Measurements from ENCODE around the gene PDCD1.
A peak's percentile ranks its signal among the peaks of the same experiment; 100 is the strongest.

PDCD1 gene

GRCh38 chr2:241890524-241891235, 32.0 kb upstream of the PDCD1 start:
- no peak overlapping the region for H3K27ac Mint-ChIP-seq
- DNase-seq = no peak
- H3K4me3 Mint-ChIP-seq = no peak overlapping the region
- H3K9me3 Mint-ChIP-seq = peaks cover 7% of the 10 kb centered on the region
- H3K4me1 Mint-ChIP-seq = peaks cover 19% of the 10 kb centered on the region
- H3K36me3 Mint-ChIP-seq = peaks cover 26% of the 10 kb centered on the region
- CTCF ChIA-PET = no interaction called here
- H3K27me3 Mint-ChIP-seq = no peaks in the 10 kb centered on the region

- no peak for DNase-seq
- Mint-ChIP-seq H3K27me3 (no peaks in the 10 kb centered on the region), H3K9me3 (peaks cover 6% of the 10 kb centered on the region), H3K4me3 (no peak overlapping the region), H3K36me3 (peaks cover 31% of the 10 kb centered on the region), H3K4me1 (peaks cover 24% of the 10 kb centered on the region), H3K27ac (peak overlapping the region; percentile 54)
- CTCF ChIA-PET = no interaction called here
Measured at GRCh38 chr2:241888641-241889040, 29.9 kb upstream of the PDCD1 start.

GRCh38 chr2:241887806-241888522, 29.3 kb upstream of the PDCD1 start:
- Mint-ChIP-seq H3K27ac (no peak overlapping the region), H3K4me3 (no peak overlapping the region), H3K9me3 (peaks cover 6% of the 10 kb centered on the region), H3K4me1 (peaks cover 29% of the 10 kb centered on the region), H3K36me3 (peaks cover 34% of the 10 kb centered on the region), H3K27me3 (no peaks in the 10 kb centered on the region)
- no peak for DNase-seq
- CTCF ChIA-PET = no interaction called here

- CTCF ChIA-PET = no interaction called here
- H3K36me3 Mint-ChIP-seq = peaks cover 35% of the 10 kb centered on the region
- no peak overlapping the region for H3K4me3 Mint-ChIP-seq
- H3K9me3 Mint-ChIP-seq = peaks cover 6% of the 10 kb centered on the region
- no peaks in the 10 kb centered on the region for H3K27me3 Mint-ChIP-seq
- no peak overlapping the region for H3K27ac Mint-ChIP-seq
- H3K4me1 Mint-ChIP-seq = peaks cover 39% of the 10 kb centered on the region
- no peak for DNase-seq
Measured at GRCh38 chr2:241886840-241887447, 28.2 kb upstream of the PDCD1 start.

GRCh38 chr2:241885946-241886643, 27.4 kb upstream of the PDCD1 start:
- peaks cover 35% of the 10 kb centered on the region for H3K36me3 Mint-ChIP-seq
- H3K4me3 Mint-ChIP-seq = no peak overlapping the region
- peaks cover 6% of the 10 kb centered on the region for H3K9me3 Mint-ChIP-seq
- no peak for DNase-seq
- CTCF ChIA-PET = no interaction called here
- peak overlapping the region; percentile 46 for H3K27ac Mint-ChIP-seq
- H3K4me1 Mint-ChIP-seq = peaks cover 47% of the 10 kb centered on the region
- peaks cover 5% of the 10 kb centered on the region for H3K27me3 Mint-ChIP-seq

- H3K27me3 Mint-ChIP-seq = peaks cover 5% of the 10 kb centered on the region
- H3K36me3 Mint-ChIP-seq = peaks cover 35% of the 10 kb centered on the region
- no peak overlapping the region for H3K4me3 Mint-ChIP-seq
- no peak for DNase-seq
- H3K4me1 Mint-ChIP-seq = peaks cover 52% of the 10 kb centered on the region
- H3K27ac Mint-ChIP-seq = no peak overlapping the region
- CTCF ChIA-PET = no interaction called here
- peaks cover 6% of the 10 kb centered on the region for H3K9me3 Mint-ChIP-seq
Measured at GRCh38 chr2:241885291-241885945, 26.7 kb upstream of the PDCD1 start.

GRCh38 chr2:241884951-241885290, 26.2 kb upstream of the PDCD1 start:
- Mint-ChIP-seq H3K4me1 (peaks cover 57% of the 10 kb centered on the region), H3K27ac (no peak overlapping the region), H3K27me3 (peaks cover 5% of the 10 kb centered on the region), H3K36me3 (peaks cover 32% of the 10 kb centered on the region), H3K4me3 (no peak overlapping the region), H3K9me3 (peaks cover 6% of the 10 kb centered on the region)
- no peak for DNase-seq
- CTCF ChIA-PET = no interaction called here

- peak; percentile 56 for DNase-seq
- Mint-ChIP-seq H3K9me3 (no peaks in the 10 kb centered on the region), H3K27ac (peak overlapping the region; percentile 96), H3K36me3 (peaks cover 14% of the 10 kb centered on the region), H3K27me3 (peaks cover 5% of the 10 kb centered on the region), H3K4me1 (peaks cover 51% of the 10 kb centered on the region), H3K4me3 (peak overlapping the region; percentile 86)
- CTCF ChIA-PET = no interaction called here
Measured at GRCh38 chr2:241882091-241882625, 23.5 kb upstream of the PDCD1 start.

- H3K9me3 Mint-ChIP-seq = peaks cover under 1% of the 10 kb centered on the region
- peak overlapping the region; percentile 96 for H3K27ac Mint-ChIP-seq
- CTCF ChIA-PET = interaction anchor here (2.5 kb wide), 2 partner anchors 149 to 178 kb away, joined by 14 to 15 read pairs; partner anchors contain the start of gene ING5
- H3K27me3 Mint-ChIP-seq = peaks cover 5% of the 10 kb centered on the region
- H3K4me1 Mint-ChIP-seq = peaks cover 48% of the 10 kb centered on the region
- peaks cover 9% of the 10 kb centered on the region for H3K36me3 Mint-ChIP-seq
- H3K4me3 Mint-ChIP-seq = peak overlapping the region; percentile 86
- no peak for DNase-seq
Measured at GRCh38 chr2:241880311-241881073, 21.8 kb upstream of the PDCD1 start.

- peaks cover 4% of the 10 kb centered on the region for H3K9me3 Mint-ChIP-seq
- CTCF ChIA-PET = interaction anchor here (0.8 to 2.5 kb wide), 9 partner anchors 11 to 801 kb away, joined by 3 to 15 read pairs (median 5); partner anchors contain the start of genes DTYMK, ING5 and RTP5
- peaks cover 5% of the 10 kb centered on the region for H3K27me3 Mint-ChIP-seq
- peaks cover 5% of the 10 kb centered on the region for H3K36me3 Mint-ChIP-seq
- no peak overlapping the region for H3K27ac Mint-ChIP-seq
- H3K4me3 Mint-ChIP-seq = no peak overlapping the region
- H3K4me1 Mint-ChIP-seq = peaks cover 48% of the 10 kb centered on the region
- DNase-seq = no peak
Measured at GRCh38 chr2:241879326-241879725, 20.6 kb upstream of the PDCD1 start.

- H3K4me1 Mint-ChIP-seq = peaks cover 44% of the 10 kb centered on the region
- CTCF ChIA-PET = interaction anchor here (0.7 to 2.5 kb wide), 17 partner anchors 10 to 800 kb away, joined by 3 to 15 read pairs (median 4); partner anchors contain the start of genes D2HGDH, ING5 and RTP5
- H3K9me3 Mint-ChIP-seq = peaks cover 4% of the 10 kb centered on the region
- H3K4me3 Mint-ChIP-seq = no peak overlapping the region
- peaks cover 5% of the 10 kb centered on the region for H3K36me3 Mint-ChIP-seq
- DNase-seq = peak; percentile 82
- peaks cover 5% of the 10 kb centered on the region for H3K27me3 Mint-ChIP-seq
- H3K27ac Mint-ChIP-seq = no peak overlapping the region
Measured at GRCh38 chr2:241877989-241878970, 19.6 kb upstream of the PDCD1 start.

GRCh38 chr2:241877197-241877685, 18.5 kb upstream of the PDCD1 start:
- Mint-ChIP-seq H3K36me3 (no peaks in the 10 kb centered on the region), H3K4me3 (no peak overlapping the region), H3K4me1 (peaks cover 33% of the 10 kb centered on the region), H3K27ac (no peak overlapping the region), H3K27me3 (peaks cover 14% of the 10 kb centered on the region), H3K9me3 (peaks cover 4% of the 10 kb centered on the region)
- DNase-seq = no peak
- CTCF ChIA-PET = interaction anchor here (0.7 to 1.0 kb wide), 2 partner anchors 10 to 158 kb away, joined by 3 read pairs; no protein-coding TSS in a partner anchor

Measured in activated naive CD4-positive, alpha-beta T cell treated with anti-CD3 and anti-CD28 coated beads, Interleukin-2, amount 10 ng/mL, durations not matched to agents 7 days and 5 days (primary cell).